Regular cardiac myocyte (primary cell): ENCODE data around the gene FAM161A. TPM values are rescaled to one million over a fixed set of nuclear protein-coding genes. Genes with fewer than 3 reads are reported as not detected.

Experiments used
- total RNA-seq: library from RNA; depleted of rRNA; stranded (reverse); fragments of >200 nt; gene quantifications from 2 replicates; pipeline ENCODE4 v1.2.3, GENCODE V29; 2014

The FAM161A gene
- total RNA-seq: 2.3 and 2.5 TPM in 2 replicates

GRCh38 chr2:61853847-61854563 lies at the start of gene FAM161A:
Gene FAM161A (minus strand): TSS chr2:61854060. CDS start chr2:61854041, 19 bp downstream.

GRCh38 chr2:61888267-61889055 lies 34.6 kb upstream of the FAM161A start, which contains the start of gene CCT4:
Gene CCT4 (minus strand): TSS chr2:61888656. CDS start chr2:61888507, 149 bp downstream.

Other genes with a start within 250 kb of the FAM161A start
- 167 and 269 TPM in 2 replicates for gene CCT4, start 34.6 kb upstream of the FAM161A start, total RNA-seq
- 42.0 and 55.2 TPM in 2 replicates for gene COMMD1, start 51.6 kb upstream of the FAM161A start, total RNA-seq